GM13976 (cell line): Measurements from ENCODE around the gene IL11RA.

Experiments used
- DNase-seq: peaks from one replicate; pipeline ENCODE4 v3.0.0; 2012; ENCODE audit warnings: low spot score
- CTCF ChIP-seq: IDR thresholded peaks from 2 replicates; pipeline ENCODE4 v1.5.1; 2012; ENCODE audit warnings: borderline replicate concordance, mild to moderate bottlenecking; ENCODE audit not compliant: insufficient read depth; ENCODE audit errors: extremely low read depth, missing control alignments, control extremely low read depth
- in situ Hi-C: fragments of 300-500 bp; cut with MboI; formaldehyde crosslinking; loops from one replicate; pipeline ENCODE4 v1.12.0; 2022; ENCODE audit warnings: low sequenced_read_pairs, mixed read lengths, inconsistent platforms; ENCODE audit not compliant: unreplicated experiment

IL11RA gene

GRCh38 chr9:34623374-34624235 is 28.4 kb upstream of the IL11RA start:
- in situ Hi-C loops = no loop called here
- DNase-seq = no peak
- TF ChIP-seq CTCF = no peak

DNA sequence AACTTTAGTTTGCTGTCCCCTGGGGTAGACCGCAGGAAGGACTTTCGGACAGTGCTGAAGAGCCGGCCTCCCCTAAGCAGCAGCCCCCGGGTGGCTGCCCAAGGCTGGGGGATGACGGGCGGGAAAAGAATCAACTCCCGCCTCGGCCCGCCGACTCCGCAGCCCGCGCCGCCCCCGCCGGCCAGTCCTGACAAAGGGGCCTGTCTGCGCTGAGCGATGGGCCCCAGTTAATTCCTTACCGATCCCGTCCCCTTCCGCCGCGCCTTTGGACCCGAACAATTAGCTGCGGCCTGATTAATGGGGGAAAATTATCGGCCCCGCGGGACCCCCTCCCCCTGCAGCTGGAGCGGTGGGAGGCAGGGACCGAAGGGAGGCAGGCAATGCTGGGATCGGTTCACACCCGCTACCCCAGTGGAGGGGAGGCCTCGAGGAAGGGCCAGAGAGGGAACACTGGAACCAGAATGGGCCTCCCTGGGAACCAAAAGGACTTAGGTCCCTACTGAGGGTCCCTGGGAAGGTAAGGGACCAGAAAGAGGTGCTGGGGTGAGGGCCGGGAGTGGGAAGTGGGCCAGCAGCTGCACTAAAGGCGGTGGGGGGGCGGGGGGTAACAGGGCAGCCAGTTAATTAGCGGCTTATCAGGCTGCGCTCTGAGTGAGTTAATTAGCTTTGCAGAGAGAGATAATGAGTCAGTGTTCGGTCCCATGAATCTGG is 27.4 kb upstream of the IL11RA start:
- in situ Hi-C loops = no loop called here

DNA sequence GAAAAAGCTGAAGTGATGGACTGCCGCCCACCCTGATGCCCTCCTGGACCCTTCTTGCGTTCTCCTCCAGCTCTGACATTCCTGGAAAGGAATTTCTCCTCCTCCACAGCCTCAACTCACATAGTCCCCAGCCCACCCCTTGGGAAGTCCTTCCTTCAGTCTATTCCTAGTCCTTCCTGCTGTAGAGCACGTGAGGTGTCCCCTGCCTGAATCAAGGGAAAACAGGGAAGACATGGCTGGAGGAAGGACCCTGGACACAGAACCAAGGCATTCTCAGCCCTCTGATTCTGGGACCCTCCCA is 26.8 kb upstream of the IL11RA start:
- TF ChIP-seq CTCF = no peak
- in situ Hi-C loops = no loop called here
- no peak for DNase-seq

More for the DNA sequence above, 27.4 kb upstream of the IL11RA start:
- TF ChIP-seq CTCF = no peak
- DNase-seq = no peak

GRCh38 chr9:34627716-34628655 is 24.0 kb upstream of the IL11RA start:
- no peak for TF ChIP-seq CTCF
- in situ Hi-C loops = no loop called here

DNA sequence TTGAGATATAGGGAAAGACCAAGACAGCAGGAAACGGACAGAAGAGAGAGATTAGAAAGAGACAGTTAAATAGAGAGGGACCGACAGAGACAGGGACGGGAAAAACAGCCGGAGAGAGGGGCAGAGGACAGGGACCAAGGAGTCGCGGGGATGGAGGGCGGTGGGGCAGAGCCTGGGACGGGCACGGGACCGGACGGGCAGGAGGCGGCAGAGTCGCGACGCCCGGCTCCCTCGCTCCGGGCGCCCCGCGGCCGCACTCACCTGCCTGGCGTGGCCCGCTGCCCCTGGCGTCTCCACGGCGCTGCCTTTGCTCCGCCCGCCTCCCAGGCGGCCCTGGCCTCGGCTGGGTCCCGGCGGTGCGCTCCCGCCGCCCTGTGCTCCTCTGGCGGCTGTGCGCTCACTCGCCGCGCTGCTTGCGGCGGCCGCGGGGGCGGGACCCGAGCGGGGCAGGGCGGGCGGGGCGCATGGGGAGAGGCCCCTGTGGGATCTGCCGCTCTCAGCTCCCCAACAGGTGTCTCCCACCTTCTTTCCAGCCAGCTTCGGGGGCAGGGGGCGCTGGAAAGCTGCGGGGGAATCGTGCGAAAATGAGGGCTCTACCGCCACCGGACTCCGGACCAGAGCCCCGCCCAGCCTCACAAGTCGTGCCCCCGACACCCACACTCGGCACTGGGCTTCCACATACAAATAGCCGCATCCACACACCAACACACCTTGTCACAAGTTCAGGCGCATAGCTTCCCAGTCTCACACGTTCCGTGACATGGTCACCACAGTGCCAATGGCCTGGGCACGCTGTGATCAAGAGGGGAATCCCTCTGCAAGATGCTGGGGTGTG is 23.1 kb upstream of the IL11RA start, which contains the start of gene ARID3C:
Gene ARID3C (minus strand): TSS at position 411 of the 835 bp plus-strand sequence. CDS start 1,052 bp downstream, outside the sequence.
- in situ Hi-C loops = no loop called here
- no peak for TF ChIP-seq CTCF

More at GRCh38 chr9:34627716-34628655, 24.0 kb upstream of the IL11RA start:
- DNase-seq = no peak

GRCh38 chr9:34629491-34629808 is 22.5 kb upstream of the IL11RA start:
- in situ Hi-C loops = no loop called here
- TF ChIP-seq CTCF = no peak
- no peak for DNase-seq

More for the DNA sequence above, 23.1 kb upstream of the IL11RA start, which contains the start of gene ARID3C:
- DNase-seq = peak; percentile 71
